GM19468 (cell line): ENCODE measurements around the gene HSD17B11.
"Not testable (repeated sequence)": the region's sequence is repeated elsewhere in the genome, so short reads cannot be mapped to it uniquely, and the experiment has no call there.

ENCODE experiments used
- ATAC-seq: cut with Tn5 transposase; IDR thresholded peaks from one replicate; pipeline ENCODE4 v1.9.1; 2021; ENCODE audit warnings: mild to moderate bottlenecking, moderate library complexity, moderate number of reproducible peaks; ENCODE audit not compliant: unreplicated experiment; ENCODE audit errors: extremely low read depth

The HSD17B11 gene

DNA sequence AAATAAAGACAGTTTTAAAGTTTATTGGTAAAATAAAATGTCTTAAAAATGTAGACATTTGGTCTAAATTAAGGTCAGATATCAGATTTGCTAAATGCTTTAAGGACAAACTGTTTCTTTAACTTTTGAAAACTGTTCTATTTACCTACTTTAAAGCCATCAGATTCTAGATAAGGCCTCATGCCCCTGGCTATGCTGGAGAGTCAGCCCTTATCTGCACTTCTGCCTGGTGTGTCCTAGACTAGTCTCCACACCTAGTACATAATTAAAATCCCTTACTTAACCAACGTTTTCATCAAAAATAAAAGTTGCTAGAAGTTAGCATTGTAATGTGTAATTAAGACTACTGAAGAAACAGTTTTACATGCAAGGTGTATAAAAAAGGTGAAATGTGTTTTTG lies 25.6 kb downstream of the HSD17B11 start:
- no peak for ATAC-seq

DNA sequence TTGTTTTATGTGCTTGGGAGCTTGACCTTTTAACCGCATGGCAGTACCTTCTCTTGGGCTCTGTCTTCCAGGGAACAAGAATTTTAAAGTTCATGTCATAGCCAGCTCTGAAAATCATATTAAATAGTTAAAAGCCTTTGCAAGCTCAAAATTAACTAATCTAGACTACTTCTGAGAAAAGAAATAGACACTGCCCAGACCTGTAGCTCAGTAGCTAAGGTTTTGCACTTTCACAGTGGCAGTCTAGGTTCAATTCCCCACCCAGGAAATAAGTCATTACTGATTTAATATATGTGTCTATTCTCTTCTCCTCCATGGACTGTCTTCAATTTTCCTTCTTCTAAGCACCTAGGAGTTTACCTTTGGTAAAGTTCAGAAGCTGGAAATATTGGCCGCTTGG lies 27.4 kb downstream of the HSD17B11 start:
- ATAC-seq, result no peak

DNA sequence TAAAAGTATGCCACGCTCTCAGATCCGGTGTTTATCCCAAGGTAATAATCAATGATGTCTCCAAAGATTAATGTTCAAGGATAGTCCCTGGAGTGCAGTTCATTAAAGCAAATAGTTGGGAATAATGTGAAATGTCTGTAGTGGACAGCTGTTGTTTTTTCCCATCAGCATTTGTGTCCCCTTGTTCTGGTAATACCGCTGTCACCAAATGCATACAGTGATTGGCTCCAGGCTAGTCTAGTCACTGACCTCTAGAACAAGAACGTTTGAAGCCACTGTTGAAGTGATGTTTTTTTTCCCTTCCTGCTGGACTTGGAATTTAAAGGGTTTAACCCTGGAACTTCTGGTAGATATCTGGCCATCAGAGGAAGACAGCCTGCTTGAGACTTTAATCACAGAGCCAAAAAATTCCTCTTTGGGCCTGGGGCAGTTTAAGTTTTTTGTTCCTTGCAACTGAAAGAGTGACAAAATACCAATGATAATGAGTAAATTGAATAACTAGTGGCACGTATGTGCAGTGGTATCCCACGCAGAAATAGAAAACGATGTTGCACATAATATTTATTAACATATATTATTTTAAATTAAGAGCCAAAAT lies 30.6 kb downstream of the HSD17B11 start:
- ATAC-seq, result no peak

DNA sequence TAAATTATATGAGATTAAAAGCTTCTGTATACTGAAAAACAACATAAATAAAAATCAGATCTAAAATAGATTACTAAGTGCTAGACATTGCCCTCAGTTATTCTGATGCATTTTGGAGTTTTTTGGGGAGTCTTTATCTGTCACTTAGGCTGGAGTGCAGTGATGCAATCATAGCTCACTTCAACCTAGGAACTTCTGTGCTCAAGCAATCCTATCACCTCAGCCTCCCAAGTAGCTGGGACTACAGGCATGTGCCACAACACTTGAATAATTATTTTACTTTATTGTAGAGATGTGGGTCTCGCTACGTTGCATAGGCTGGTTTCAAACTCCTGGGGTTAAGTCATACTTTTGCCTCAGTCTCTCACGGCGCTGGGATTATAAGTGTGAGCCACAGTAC lies 31.7 kb downstream of the HSD17B11 start:
- no peak for ATAC-seq

DNA sequence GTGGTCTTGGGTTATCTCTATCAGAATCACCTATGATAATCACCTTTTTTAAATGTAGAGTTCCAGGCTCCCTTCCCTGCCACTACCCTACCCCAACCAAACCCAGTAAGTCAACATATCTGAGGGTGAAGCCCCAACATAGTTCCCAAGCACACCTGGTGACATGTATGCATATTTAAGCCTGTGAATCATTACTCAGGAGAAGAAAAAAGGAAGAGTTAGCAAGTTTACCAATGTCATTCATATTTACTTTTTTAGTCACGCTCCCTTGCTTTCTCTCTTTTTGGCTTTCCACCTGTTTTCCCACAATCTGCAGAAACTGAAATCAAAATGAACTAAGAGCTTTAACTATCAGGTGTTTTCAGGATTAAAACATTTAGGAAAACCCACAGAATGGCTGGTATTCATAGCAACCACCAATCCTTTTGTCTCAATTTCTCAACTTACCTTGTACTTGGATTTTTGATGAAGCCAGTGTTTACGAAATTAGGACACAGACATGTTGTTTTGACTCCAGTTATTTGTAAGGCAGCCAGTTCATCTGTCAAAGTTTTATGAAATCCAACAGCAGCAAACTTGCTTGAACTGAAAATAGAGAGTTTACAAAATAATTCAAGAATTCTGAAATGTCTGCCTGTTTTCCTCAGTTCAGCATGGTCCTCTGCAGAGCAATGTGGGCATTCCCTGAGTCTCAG lies 34.0 kb downstream of the HSD17B11 start:
- no peak for ATAC-seq

DNA sequence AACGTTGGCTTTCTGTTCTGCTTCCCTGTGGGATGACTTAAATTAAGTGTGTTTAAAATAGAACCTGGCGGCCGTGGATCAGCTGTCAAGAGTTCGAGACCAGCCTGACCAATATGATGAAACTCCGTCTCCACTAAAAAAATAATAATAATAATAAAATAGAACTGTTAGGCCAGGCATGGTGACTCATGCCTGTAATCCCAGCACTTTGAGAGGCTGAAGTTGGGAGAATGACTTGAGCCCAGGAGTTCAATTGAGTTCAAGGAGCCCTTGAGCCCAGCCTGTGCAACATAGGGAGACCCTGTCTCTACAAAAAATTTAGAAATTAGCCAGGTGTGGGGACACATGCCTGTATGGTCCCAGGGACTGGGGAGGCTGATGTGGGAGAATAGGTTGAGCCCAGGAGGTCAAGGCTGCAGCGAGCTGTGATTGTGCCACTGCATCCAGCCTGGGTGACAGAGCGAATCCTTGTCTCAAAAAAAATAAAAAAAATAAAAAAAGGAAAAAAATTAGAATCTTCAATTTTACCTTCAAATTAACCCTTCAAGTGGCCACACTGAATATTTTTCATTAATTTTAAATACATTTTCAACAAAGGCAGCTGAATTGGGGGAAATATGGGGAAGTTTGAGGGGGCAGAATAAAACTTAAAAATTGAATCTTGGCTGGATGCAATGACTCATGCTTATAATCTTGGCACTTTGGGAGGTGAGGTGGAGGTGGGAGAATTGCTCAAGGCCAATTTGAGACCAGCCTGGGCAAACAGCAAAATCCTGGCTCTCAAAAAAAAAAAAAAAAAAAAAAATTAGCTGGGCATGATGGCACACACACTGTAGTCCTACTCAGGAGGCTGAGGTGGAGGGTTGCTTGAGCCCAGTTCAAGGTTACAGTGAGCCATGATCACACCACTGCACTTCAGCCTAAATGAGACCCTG lies 36.6 kb downstream of the HSD17B11 start:
- ATAC-seq, result no peak

DNA sequence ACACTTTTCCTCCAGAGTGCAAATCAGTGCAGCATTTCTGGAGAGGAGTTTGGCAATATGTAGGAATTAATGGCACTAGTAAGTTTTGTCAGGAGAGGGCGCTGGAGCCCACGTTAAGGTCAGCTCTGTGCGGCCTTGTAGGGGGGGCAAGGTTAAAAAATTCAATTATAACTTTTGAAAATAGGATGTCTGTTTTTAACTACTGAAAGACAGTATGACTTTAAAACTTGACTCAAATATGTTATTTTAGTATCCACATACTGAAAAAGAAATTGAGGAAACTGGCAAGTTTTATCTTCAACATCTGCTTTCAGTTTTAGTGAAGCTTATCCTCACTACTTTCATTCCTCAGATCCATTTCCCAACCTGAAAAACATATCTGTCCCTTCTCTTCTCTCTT lies 37.4 kb downstream of the HSD17B11 start:
- ATAC-seq, result no peak

DNA sequence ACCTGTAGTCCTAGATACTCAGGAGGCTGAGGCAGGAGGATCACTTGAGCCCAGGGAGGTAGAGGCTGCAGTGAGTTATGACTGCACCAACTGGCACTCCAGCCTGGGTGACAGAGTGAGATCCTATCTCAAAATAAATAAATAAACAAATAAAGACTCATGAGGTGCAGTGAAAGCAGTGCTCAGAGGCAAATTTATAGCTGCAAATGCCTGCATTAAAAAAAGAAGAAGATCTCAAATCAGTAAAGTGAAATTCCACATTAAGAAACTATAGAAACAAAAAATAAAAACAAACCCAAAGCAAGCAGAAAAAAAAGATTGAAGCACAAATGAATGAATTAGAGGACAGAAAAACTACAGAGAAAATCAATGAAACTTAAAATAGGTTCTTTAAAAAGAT lies 45.8 kb downstream of the HSD17B11 start:
- no peak for ATAC-seq

DNA sequence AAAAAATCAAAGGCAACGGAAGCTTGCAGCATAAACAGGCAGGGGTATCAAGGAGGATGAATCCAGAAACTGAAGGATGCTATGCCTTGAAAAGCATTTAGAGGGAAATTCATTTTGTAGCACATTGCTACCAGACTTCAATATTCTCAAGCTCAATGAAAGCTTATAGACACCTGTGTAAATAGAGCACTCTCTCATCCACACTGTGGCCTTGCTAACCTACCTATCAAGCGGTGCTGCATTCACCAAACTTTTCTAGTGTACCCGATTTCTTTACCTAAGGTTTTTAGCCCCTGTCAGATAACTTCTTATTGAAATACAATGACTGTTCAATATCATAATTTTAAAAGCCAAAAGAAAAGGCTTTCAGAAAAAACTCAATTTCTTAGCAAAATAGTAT lies 48.1 kb downstream of the HSD17B11 start:
- no peak for ATAC-seq

DNA sequence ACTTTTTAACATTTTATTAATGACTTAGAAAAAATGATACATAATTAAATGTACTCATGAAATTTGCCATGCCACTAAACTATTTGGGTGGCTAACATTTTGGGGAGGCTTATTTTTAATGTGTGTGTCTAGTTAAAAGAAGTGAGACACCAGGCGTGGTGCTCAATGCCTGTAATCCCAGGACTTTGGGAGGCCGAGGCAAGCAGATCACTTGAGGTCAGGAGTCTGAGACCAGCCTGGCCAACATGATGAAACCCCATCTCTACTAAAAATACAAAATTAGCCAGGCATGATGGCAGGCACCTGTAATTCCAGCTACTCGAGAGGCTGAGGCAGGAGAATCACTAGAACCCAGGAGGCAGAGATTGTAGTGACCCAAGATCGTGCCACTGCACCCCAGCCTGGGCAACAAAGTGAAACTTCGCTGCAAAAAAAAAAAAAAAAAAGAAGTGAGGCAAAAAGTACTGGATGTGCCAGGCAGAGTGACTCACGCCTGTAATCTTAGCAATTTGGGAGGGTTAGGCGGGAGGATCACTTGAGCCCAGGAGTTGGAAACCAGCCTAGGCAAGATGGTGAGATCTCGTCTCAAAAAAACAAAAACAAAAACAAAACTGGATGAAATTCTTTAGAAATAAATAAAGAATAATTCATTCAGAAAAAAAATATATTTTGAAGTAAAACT lies 48.9 kb downstream of the HSD17B11 start:
- ATAC-seq, result not testable (repeated sequence)

DNA sequence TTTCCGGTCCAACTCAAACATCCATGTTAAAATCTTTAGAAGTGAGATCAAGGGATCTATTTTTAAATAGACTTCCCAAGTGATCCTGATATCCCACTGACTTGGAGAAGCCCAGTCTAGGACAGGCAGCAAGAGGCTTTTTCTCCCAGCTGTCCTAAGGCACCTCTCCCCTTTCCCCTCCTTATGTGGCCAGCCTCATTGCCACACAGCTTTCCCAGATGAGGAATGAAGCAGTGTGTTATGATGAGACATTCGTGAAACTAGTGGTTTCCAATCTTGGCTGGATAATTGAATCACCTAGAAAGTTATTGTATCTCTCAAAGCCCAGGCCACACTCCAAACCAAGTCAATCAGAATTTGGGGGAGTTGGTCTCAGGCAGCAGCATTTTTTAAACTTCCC lies 51.5 kb downstream of the HSD17B11 start:
- ATAC-seq, result no peak

DNA sequence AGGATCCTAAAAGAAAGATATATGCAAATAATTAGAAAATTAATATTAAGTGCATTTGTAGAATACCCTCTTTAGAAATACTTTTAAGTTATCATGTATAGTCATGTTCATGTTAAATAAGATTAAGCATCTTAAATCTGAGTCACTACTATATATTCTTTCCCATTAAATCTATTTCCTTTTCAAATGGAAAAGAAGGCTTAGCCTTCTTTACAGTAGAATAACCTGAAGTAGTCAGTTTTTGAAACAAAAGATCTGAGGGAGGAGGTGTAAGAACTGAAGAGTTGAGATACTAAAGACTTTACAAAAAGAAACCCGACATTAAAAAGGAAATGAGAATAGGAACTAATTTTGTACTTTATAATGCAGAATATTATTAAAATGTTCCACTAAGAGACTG lies 53.6 kb downstream of the HSD17B11 start:
- ATAC-seq, result no peak

DNA sequence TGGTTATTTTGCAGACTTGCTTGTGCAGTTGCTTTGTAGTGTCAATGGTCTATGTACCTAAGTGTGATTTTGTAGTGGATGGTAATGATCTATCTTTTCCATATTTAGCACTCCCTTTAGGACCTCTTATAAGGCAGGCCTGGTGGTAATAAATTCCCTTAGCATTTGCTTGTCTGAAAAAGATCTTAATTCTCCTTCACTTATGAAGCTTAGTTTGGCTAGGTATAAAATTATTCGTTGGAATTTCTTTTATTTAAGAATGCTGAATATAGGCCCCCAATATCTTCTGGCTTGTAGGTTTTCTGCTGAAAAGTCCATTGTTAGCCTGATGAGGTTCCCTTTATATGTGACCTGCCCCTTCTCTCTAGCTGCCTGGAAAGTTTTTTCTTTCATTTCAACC lies 57.7 kb downstream of the HSD17B11 start:
- ATAC-seq, result no peak

DNA sequence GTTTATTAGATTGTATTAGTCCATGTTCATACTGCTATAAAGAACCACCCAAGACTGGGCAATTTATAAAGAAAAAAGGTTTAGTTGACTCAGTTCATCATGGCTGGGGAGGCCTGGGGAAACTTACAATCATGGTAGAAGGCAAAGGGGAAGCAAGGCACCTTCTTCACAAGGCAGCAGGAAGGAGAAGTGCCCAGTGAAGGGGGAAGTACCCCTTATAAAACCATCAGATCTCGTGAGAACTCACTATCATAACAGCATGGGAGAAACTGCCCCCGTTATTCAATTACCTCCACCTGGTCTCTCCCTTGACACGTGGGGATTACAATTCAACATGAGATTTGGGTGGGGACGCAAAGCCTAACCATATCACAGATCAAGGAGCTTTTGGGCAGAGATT lies 60.2 kb downstream of the HSD17B11 start:
- no peak for ATAC-seq

DNA sequence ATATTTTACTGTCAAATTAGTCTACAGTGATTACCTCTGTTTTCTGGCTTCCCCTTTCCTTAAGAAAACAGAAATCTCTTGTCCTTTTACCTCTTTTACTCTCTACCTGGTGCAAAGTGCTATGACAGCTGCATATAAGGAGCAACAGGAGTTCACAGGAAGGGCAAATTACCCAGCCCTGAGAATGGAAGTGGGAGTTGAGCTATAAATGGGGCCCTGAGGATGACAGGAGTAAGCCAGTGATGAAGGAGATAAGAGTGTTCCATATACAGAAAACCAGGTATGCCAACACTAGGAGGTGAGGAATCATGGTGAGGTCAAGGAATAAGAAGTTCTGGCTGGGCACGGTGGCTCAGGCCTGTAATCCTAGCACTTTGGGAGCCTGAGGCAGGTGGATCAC lies 63.9 kb downstream of the HSD17B11 start:
- no peak for ATAC-seq

DNA sequence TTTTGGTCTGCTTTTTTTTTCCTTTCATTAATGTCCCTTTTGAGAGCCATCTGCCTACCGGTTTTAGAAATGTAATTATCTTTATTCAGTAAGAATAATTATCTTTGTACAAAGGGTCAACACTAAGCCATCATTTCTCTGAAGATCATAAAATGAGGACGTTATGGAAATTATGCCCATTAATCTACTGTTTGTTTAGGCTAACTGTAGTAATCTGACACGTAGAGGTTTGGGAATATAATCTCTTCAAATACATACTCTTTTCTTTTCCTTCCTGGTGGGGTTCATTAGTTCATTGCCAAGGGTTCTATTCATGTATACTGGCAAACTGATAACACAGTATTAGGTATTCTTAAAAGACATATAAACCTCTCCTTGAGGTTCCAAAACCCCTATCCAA lies 64.5 kb downstream of the HSD17B11 start:
- ATAC-seq, result no peak

DNA sequence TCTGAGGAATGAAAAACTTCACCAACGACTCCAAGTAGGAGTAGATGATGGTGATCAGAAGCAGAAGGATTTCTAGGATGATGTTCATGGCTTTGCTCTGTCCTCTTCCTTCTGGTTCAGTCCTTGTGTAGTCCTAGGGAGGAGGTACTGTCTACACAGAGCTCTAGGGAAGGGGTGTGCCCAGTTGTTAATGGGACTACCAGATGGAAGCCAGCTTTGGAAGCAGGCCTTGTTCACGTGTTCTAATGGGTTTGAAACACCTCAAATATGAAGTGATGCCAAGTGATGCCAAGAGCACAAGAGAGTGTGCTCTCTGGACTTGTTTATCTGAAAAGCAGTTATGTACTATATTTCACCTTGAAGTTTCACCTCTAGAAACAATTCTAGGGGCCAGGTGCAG lies 68.2 kb downstream of the HSD17B11 start, which contains the start of gene HSD17B13:
Gene HSD17B13 (minus strand): TSS at position 129 of the 400 bp plus-strand sequence. CDS start 41 bp downstream, at position 88.
- no peak for ATAC-seq

DNA sequence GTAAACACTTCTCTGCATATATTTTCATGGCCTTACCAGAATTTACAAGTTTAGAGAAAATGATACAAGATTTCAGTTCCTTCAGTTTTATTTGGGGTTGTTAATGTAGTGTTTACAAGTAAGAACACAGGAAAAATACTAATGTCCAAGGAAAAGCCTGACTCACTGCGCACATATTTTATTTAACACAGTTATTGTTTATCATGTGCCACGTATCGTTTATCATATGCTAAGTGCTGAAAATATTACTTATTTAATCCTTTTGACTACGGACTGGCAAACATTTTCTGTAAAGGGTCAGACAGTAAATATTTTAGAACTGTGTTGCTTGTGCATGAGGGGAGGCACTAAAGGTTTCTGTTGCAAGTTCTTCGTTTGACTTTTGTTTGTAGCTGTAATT lies 69.1 kb downstream of the HSD17B11 start:
- ATAC-seq, result no peak

DNA sequence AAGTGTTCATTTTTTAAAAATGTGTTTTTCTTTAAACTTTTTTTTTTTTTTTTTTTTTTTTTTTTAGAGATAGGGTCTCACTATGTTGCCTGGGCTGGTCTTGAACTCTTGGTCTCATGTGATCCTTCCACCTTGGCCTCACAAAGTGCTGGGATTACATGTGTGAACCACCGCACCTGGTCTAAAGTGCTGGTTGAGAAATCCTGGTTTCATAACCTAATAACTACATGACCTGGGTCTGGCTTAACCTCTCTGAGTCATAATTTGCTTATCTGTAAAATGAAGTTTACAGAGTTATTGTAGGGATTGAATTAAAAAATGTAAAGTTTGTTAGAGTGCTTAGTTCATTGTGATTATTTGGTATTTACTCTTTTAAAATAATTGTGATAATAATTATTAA lies 73.5 kb downstream of the HSD17B11 start:
- no peak for ATAC-seq

DNA sequence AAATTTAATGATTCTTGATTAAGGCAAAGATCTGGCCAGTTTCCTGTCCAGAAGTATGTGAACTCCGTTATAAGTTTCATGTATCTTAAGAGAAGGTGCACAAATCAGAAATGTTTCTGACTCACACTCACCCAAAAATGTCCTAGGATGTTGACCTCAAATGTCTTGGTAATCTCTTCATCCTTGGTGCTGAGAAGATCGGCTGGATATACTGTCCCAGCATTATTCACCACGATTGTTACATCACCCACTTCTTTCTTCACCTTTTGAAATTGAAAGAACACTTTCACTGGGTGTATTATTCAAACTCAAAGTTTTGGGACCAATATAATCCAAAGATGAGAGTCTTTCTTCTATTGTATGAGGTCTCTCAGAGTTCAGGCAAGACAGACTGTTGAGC lies 74.0 kb downstream of the HSD17B11 start:
- ATAC-seq, result no peak
